Panc1 (cell line): ENCODE measurements around the gene C9orf153.

Experiments
- CTCF ChIP-seq: fragments of 450-650 bp; IDR thresholded peaks from 2 replicates; pipeline ENCODE4 v1.5.1; 2017; ENCODE audit warnings: mild to moderate bottlenecking
- POLR2AphosphoS5 ChIP-seq: IDR thresholded peaks from 2 replicates; pipeline ENCODE4 v1.6.1; 2012; ENCODE audit warnings: mild to moderate bottlenecking, low read depth, low read length, moderate library complexity
- REST ChIP-seq, 2 experiments: IDR thresholded peaks; 2 replicates each; pipeline ENCODE4 v1.6.1; 2011 to 2012; ENCODE audit warnings: low read depth in 2 of 2, control low read depth in 1 of 2, low read length in 1 of 2, mild to moderate bottlenecking in 1 of 2, moderate library complexity in 1 of 2; ENCODE audit not compliant: insufficient read depth in 1 of 2
- SIN3A ChIP-seq: IDR thresholded peaks from 2 replicates; pipeline ENCODE4 v1.6.1; 2012; ENCODE audit warnings: low read depth, mild to moderate bottlenecking, low read length, moderate library complexity, borderline replicate concordance; ENCODE audit not compliant: insufficient read depth
- TCF7L2 ChIP-seq: IDR thresholded peaks from 2 replicates; pipeline ENCODE4 v1.6.1; 2011; ENCODE audit warnings: mild to moderate bottlenecking, low read depth, low read length, inconsistent platforms

GRCh38 chr9:86184138-86184524, 75.3 kb downstream of the C9orf153 start:
- no peak for TF ChIP-seq CTCF
- TF ChIP-seq REST (IDR thresholded peaks at IDR 0.05; ENCODE audit: insufficient read depth in 1 of 2, low read depth in 2 of 2, low read length in 1 of 2), result no peak
- no peak for TF ChIP-seq POLR2AphosphoS5
- TF ChIP-seq SIN3A, result no peak
- no peak for TF ChIP-seq TCF7L2
